ENCODE data around the gene DLEC1.

GRCh38 chr3:38049358-38050126, 10.5 kb downstream of the DLEC1 start:
- TF ChIP-seq EZH2 (IDR thresholded peaks at IDR 0.05; ENCODE audit: borderline replicate concordance, low read depth, low read length, severe bottlenecking) = no peak
- no peak for TF ChIP-seq CTCF (IDR thresholded peaks at IDR 0.05; ENCODE audit: borderline replicate concordance, extremely low read depth, low read length, poor library complexity, severe bottlenecking)
